Smooth muscle cell (in vitro differentiated cells): ENCODE measurements around the gene SHPK. TPM values are rescaled to one million over a fixed set of nuclear protein-coding genes. Genes with fewer than 3 reads are reported as not detected.

Experiments used
- DNase-seq: peaks from one replicate; lab custom pipeline; 2025; ENCODE audit not compliant: unreplicated experiment; lab: John Stamatoyannopoulos, UW
- H2AFZ ChIP-seq: fragments of 200-600 bp; sonication (generic); 2 replicates; pipeline ENCODE4 v1.6.0; 2016; ENCODE audit warnings: antibody characterized with exemption, low read depth, mild to moderate bottlenecking
- H3F3A ChIP-seq: fragments of 200-600 bp; sonication (generic); 2 replicates; pipeline ENCODE4 v1.6.0; 2017; ENCODE audit warnings: antibody characterized with exemption, low read depth
- H3K27ac ChIP-seq: fragments of 200-600 bp; sonication (generic); 2 replicates; pipeline ENCODE4 v1.5.1; 2016; ENCODE audit warnings: low read depth, mild to moderate bottlenecking
- H3K27me3 ChIP-seq: fragments of 200-600 bp; sonication (generic); 2 replicates; pipeline ENCODE4 v1.6.1; 2016; ENCODE audit warnings: low read depth, mild to moderate bottlenecking
- H3K36me3 ChIP-seq: fragments of 200-600 bp; sonication (generic); 2 replicates; pipeline ENCODE4 v1.5.1; 2016; ENCODE audit warnings: low read depth
- H3K4me1 ChIP-seq: fragments of 200-600 bp; sonication (generic); 2 replicates; pipeline ENCODE4 v1.5.1; 2016; ENCODE audit warnings: low read depth
- H3K4me2 ChIP-seq: fragments of 200-600 bp; sonication (generic); 2 replicates; pipeline ENCODE4 v1.6.0; 2016; ENCODE audit warnings: mild to moderate bottlenecking
- H3K4me3 ChIP-seq: fragments of 200-600 bp; sonication (generic); 2 replicates; pipeline ENCODE4 v1.5.1; 2016; ENCODE audit warnings: mild to moderate bottlenecking
- H3K79me2 ChIP-seq: fragments of 200-600 bp; sonication (generic); 2 replicates; pipeline ENCODE4 v1.6.0; 2016; ENCODE audit warnings: low read depth, mild to moderate bottlenecking
- H3K9ac ChIP-seq: fragments of 200-600 bp; sonication (generic); 2 replicates; pipeline ENCODE4 v1.6.0; 2016; ENCODE audit warnings: low read depth
- H3K9me3 ChIP-seq: fragments of 200-600 bp; sonication (generic); replicated peaks from 2 replicates; pipeline ENCODE4 v1.5.1; 2016; ENCODE audit warnings: low read depth
- H4K20me1 ChIP-seq: fragments of 200-600 bp; sonication (generic); 2 replicates; pipeline ENCODE4 v1.6.0; 2016; ENCODE audit warnings: low read depth
- CTCF ChIP-seq: fragments of 200-600 bp; sonication (generic); IDR thresholded peaks from 2 replicates; pipeline ENCODE4 v1.5.1; 2017; ENCODE audit warnings: borderline replicate concordance, mild to moderate bottlenecking, antibody characterized with exemption; ENCODE audit not compliant: insufficient read depth, poor library complexity, severe bottlenecking
- WGBS: methylation state at CpG from one replicate; pipeline ENCODE4 v1.1.7; 2016; ENCODE audit warnings: low lambda C conversion rate; 5-methylcytosine and 5-hydroxymethylcytosine counted together
- polyA plus RNA-seq: library from polyadenylated mRNA; unstranded; fragments of >200 nt; fragmentation: Nextera tagmentation; extraction: Ambion mirVana; gene quantifications from 2 replicates; pipeline ENCODE4 v1.2.1, GENCODE V29; 2016
- total RNA-seq: library from RNA; depleted of rRNA; stranded (reverse); fragments of >200 nt; gene quantifications from 2 replicates; pipeline ENCODE4 v1.2.3, GENCODE V29; 2014

SHPK gene
- total and polyA plus RNA-seq, 2 experiments from 2014 or later, result 5.3 to 9.5 TPM

DNA sequence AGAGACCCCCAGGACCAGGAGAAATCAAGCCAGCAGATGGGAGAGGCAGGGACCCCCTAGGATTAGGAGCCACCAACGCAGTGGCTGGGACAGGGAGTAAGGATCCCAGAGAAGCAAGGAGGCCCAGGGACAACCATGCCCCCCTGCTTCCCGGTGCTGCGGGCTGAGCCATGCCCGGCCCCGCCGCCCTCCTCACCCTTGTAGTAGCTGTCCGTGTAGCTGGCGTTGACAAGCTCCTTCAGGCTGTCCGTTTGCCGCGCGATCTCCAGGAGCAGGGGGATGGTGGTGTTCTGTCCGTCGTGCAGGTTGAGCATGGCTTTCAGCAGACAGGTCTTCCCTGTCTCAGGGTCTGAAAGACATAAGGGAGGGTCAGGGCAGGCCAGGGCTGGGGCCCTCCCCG is 45.3 kb downstream of the SHPK start:
- TF ChIP-seq CTCF, result no peak
- no peaks in the 10 kb centered on the region for H3K9me3 ChIP-seq
- H3F3A ChIP-seq, result no peaks in the 10 kb centered on the region
- no peaks in the 10 kb centered on the region for H3K79me2 ChIP-seq
- H3K4me1 ChIP-seq, result no peaks in the 10 kb centered on the region
- H3K9ac ChIP-seq, result no peak overlapping the region
- H2AFZ ChIP-seq, result no peak overlapping the region
- 97% methylated on average over 15 of the region's 15 CpGs for WGBS
- H3K4me2 ChIP-seq, result no peak overlapping the region
- H4K20me1 ChIP-seq, result no peaks in the 10 kb centered on the region
- no peaks in the 10 kb centered on the region for H3K27me3 ChIP-seq
- no peak for DNase-seq
- no peak overlapping the region for H3K27ac ChIP-seq
- no peak overlapping the region for H3K4me3 ChIP-seq
- H3K36me3 ChIP-seq, result no peaks in the 10 kb centered on the region

GRCh38 chr17:3590231-3590630 is 45.8 kb downstream of the SHPK start:
- no peak overlapping the region for H3K27ac ChIP-seq
- 97% methylated on average over 15 of the region's 15 CpGs for WGBS
- H2AFZ ChIP-seq, result no peak overlapping the region
- no peaks in the 10 kb centered on the region for H3K79me2 ChIP-seq
- H3K9ac ChIP-seq, result no peak overlapping the region
- H3F3A ChIP-seq, result no peaks in the 10 kb centered on the region
- no peak for DNase-seq
- H4K20me1 ChIP-seq, result no peaks in the 10 kb centered on the region
- TF ChIP-seq CTCF, result no peak
- H3K9me3 ChIP-seq, result no peaks in the 10 kb centered on the region
- no peaks in the 10 kb centered on the region for H3K4me1 ChIP-seq
- H3K4me2 ChIP-seq, result no peak overlapping the region
- H3K4me3 ChIP-seq, result no peak overlapping the region
- no peaks in the 10 kb centered on the region for H3K27me3 ChIP-seq
- no peaks in the 10 kb centered on the region for H3K36me3 ChIP-seq

DNA sequence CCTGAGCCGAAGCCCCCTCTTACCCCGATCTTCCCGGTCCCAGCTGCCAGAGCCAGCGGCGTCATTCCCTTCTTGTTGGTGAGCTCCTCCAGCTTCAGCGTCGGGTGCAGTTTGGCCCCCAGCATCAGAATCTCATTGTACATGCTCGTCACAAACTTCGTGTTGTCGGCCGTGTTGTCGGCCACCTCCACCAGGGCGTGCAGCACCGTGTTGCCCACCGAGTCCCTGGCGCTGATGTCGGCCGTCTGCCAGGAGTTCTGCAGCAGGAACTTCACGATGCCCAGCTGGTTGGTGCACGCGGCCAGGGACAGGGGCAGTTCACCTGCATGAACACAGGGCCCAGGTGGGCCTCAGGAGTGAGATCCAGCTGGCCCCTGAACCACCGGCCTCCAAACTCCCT is 46.3 kb downstream of the SHPK start:
- 97% methylated on average over 22 of the region's 22 CpGs for WGBS
- no peak overlapping the region for H2AFZ ChIP-seq
- no peaks in the 10 kb centered on the region for H3K9me3 ChIP-seq
- no peaks in the 10 kb centered on the region for H4K20me1 ChIP-seq
- no peaks in the 10 kb centered on the region for H3K79me2 ChIP-seq
- no peak for DNase-seq
- H3K36me3 ChIP-seq, result no peaks in the 10 kb centered on the region
- no peak overlapping the region for H3K4me3 ChIP-seq
- H3K27ac ChIP-seq, result no peak overlapping the region
- H3F3A ChIP-seq, result no peaks in the 10 kb centered on the region
- H3K4me2 ChIP-seq, result no peak overlapping the region
- H3K27me3 ChIP-seq, result no peaks in the 10 kb centered on the region
- no peaks in the 10 kb centered on the region for H3K4me1 ChIP-seq
- TF ChIP-seq CTCF, result no peak
- H3K9ac ChIP-seq, result no peak overlapping the region

DNA sequence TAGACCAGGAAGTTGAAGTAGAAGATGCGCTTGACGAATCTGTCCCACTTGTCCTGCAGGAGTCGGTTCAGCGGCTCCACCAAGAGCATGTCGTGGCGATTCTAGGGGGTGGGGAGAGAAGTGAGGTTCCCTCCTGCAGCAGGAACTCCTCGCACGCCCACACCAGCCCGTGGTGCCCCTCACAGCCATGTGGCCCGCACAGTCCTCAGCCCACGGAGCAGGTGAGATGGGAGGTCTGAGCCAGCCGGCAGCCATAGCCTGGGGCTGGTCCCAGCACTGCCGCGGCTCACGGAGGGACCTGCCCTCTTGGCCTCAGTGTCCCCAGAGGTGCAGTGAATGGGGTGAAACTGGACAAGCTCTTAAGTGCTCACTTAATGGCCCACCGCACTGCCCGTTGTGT is 50.2 kb downstream of the SHPK start:
- no peak for TF ChIP-seq CTCF
- Histone ChIP-seq H3F3A (no peaks in the 10 kb centered on the region), H2AFZ (no peak overlapping the region), H3K9ac (no peak overlapping the region), H4K20me1 (no peaks in the 10 kb centered on the region), H3K79me2 (no peaks in the 10 kb centered on the region), H3K27ac (no peak overlapping the region), H3K4me2 (no peak overlapping the region), H3K27me3 (no peaks in the 10 kb centered on the region), H3K4me3 (no peak overlapping the region), H3K36me3 (no peaks in the 10 kb centered on the region), H3K9me3 (no peaks in the 10 kb centered on the region), H3K4me1 (no peaks in the 10 kb centered on the region)
- whole genome bisulfite sequencing, result 98% methylated on average over 17 of the region's 17 CpGs
- DNase-seq, result no peak
